SIG-M5 treated with dmso at 0.1 percent for 504 hours (cell line): ENCODE results near the gene TRIM62.

Experiments used
- DNase-seq: peaks from one replicate; lab custom pipeline; 2025; ENCODE audit not compliant: unreplicated experiment; lab: John Stamatoyannopoulos, UW

The TRIM62 gene

GRCh38 chr1:33180911-33181890 lies 642 bp downstream of the TRIM62 start:
- peak; percentile 61 for DNase-seq

DNA sequence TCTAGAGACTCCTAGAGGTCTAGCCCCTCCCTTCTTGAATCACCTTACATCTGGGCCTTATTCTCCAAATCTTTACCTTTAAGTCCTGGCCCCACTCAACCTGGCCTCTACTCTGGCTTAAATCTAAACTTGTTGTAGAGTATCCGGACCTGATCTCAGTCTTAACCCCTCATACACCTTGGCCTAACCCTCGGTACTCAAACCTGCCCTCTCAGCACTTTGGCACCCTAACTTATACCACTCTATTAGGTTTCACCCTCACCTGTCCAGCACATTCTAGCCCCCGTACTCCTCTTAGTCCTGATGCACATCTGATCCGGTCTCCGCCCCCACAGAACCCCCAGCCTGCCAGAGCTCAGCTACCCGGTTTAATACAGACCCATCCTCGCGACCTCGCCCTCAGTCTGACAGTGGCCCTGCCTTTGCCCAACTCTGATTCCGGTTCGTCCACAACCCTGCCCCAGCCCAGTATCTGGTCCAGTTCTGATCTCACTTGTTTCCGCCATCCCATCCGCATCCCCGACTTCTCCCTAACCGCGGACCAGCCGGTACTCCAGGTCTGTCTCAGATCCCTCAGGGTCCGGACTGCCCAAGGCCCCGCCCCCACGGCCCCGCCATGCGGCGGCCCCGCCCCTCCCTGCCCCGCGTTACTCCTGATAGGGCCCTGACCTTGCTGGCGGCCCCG lies 1.5 kb downstream of the TRIM62 start:
- no peak for DNase-seq

DNA sequence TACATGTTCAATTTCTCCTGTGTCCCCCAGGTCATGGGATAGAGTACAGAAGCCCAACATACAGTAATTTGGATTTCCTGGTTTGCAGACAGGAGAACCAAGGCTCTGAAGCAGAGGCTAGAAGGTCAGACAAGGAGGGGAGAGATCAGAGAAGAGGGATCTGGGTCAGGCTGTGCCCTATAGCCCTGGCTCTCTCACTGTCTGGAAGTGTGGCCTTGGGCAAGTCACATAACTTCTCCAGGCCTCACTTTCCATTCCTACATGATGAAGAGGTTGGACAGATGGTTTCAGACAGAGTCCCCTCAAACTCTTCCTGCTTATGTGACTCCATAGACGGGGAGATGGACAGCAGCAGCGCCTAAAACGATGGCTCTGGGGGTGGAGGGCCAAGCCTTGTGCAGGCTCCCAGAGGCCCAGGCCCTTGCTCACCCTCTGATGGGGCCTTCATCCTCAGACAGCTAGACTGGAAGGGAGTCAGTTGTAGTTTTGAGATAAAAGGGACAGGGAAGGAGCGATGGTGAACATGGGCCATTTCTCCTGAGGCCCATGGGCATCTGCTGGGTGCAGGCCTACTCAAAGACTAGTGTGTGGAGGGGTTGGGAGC lies 2.9 kb downstream of the TRIM62 start:
- no peak for DNase-seq

DNA sequence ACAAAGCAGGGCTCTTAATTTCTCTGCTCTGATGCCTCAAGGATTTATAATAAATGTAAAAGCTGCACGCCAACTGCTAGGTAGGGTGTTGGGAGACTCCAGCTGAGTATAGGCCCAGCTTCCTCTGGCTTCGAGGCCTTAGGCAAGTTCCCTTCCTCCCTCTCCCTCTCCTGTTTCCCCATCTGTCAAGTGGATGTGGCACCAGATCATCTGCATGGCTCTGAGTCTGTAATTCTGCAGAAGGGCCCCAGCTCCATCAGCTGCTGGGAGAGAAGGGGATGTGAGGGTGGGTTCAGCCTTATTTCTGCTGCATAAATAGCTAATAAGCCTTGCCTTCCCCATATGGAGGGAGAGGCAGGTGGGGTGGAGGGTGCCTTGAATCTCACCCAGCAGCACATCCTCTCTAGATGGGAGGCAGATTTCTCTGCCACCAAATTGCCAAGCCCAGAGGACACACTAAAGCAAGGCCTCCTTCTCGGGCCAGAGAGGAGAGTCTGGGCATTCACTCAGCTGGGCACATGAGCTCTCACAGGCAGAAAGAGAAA lies 3.8 kb downstream of the TRIM62 start:
- no peak for DNase-seq

DNA sequence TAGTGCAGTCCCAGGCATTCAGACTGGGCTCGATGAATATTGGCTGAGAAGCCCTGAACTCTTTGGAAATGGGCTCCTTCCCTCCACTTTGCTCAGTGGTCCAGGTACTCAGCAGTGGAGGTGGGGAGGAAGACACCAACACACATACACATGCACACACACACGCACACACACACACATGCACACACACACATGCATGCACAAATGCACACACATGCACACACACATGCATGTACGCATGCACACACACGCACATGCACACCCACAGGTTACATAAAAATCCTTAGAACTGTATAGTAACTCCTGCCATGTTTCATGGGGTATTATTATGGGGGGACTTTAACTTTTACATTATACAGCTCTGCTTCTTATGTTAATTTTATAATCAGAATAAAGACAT lies 5.0 kb downstream of the TRIM62 start:
- no peak for DNase-seq

DNA sequence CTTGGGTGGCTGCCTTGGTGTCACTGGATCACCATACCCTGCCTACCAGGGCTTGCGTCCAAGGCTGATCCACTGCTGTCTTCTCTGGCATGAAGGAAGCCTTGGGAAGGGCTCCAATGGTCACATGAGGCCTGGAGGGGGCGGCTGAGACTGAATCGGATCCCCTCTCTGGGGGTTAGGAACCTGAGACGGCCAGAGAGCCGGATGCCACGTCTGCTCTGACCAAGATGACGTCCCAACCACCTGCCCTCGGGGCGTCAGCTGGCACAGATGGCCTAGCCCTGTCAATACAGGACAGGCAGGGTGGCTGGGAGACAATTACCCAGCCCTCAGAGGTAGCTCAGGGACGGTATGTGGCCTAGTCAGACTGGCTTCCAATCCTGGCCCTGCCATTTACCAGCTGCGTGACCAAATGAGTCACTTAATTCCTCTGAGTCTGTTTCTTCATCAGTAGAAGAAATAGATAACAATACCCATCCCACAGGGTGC lies 5.4 kb downstream of the TRIM62 start:
- no peak for DNase-seq

GRCh38 chr1:33175865-33176264 lies 6.0 kb downstream of the TRIM62 start:
- DNase-seq = no peak

GRCh38 chr1:33173091-33173490 lies 8.8 kb downstream of the TRIM62 start:
- no peak for DNase-seq

GRCh38 chr1:33171977-33172813 lies 9.6 kb downstream of the TRIM62 start:
- no peak for DNase-seq

GRCh38 chr1:33170351-33171274 lies 11.2 kb downstream of the TRIM62 start:
- DNase-seq = no peak

DNA sequence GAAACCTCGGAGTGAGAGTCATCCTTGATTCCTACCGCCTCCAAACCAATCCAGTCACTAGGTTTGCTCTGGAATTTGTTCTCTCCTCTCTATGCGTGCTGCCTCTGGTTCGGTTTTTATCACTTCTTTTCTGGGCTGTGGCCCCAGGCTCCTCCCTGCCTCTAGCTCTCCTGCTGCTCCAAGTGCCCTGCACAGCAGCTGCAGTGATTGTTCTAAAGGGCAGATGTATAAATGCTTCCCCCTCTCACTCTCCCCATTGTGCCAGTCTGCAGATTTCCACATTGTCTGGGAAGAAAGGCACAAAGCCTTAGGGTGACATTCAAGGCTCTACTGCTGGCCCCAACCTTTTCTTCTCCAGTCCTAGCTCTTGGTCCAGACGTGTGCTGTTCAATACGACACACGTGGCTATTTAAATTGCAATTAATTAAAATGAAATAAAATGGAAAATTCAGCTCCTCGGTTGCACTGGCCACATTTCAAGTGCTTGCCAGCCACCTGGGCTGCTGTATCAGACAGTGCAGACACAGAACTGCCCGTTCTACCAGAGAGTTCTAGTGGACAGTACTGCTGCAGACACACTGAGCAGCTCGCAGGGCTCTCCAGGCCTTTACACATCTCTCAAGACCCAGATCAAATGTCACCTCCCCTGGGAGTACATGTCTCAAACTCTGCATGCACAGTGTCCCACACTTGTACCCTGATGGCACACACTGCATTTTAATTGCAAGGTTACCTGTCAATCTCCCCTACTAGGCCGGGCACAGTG lies 12.4 kb downstream of the TRIM62 start:
- DNase-seq = no peak

DNA sequence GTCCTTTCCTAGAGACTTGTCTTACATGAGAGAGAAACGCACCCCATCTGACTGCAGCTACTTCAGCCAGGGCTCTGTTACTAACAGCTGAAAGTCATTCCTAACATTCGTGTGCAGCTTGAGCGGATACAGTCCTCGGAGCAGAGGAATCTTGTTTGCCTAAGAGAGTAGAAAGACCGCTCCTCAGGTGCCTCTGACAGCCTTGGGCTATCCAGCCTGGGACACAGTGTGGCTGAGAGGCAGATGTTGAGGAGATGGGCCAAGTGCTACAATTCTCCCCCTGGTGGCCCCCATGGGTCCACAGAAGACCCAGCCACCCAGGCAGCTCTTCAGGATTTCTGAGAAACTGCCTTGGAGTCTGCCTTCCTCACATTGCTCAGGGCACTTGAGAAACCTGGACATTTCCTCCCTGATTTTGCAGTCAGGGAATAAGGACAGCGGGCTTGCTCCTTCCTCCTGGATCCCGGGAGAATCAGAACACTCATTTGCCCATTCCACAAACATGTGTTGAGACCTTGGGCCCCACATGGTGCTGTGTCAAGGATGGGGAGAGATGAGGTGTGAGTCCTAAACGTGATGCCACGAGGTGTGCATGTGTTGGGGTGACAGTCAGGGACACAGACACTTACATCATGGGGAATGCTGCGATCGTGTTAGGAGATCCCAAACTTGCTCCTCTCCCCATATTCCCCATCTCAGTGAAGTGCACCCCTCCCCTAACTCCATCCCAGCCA lies 13.1 kb downstream of the TRIM62 start:
- DNase-seq = no peak

- DNase-seq = no peak
Observed at GRCh38 chr1:33167650-33168447, 14.0 kb downstream of the TRIM62 start.

GRCh38 chr1:33165809-33166208 lies 16.0 kb downstream of the TRIM62 start:
- DNase-seq = no peak

GRCh38 chr1:33165209-33165608 lies 16.6 kb downstream of the TRIM62 start:
- no peak for DNase-seq

DNA sequence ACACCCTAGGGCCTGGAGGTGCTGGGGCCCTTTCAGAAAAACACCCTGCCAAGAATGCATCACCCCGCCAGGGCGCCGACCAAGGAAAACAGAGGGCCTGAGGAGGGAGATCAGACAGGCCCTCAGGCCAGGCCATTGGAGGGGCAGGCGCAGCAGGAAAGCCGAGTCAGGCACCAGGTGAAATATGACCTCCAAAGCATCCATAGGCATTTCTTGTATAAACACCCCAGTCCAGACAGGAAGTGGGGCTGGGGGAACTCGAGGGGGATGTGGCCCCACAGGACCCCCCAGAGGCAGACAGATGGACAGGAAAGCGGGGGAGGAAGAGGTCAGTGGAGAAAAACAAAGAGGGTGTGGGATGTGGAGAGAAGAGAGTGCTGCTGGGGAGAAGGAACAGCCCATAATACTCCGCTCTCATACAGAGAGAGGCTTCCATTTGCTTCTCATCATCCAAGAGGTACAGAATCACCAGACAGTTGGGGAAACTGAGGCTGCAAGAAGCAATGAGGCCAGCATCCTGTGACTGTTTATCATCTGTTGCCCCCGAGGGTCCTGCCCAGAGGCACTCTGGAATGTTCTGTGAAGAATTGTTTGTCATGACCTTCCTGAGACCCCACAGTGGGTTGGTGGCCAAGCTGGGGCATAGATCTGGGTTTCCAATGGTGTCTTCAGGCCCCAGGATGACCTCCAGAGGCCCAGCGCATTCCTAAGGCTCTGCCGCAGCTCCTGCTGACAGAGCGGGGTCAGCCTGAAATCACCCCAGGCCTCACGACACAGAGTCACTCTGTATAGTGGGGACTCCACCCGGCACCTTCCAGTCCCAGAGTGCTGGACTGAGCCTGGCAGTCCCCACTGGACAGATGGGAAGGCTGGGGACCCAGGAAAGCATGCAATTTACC lies 18.0 kb downstream of the TRIM62 start:
- no peak for DNase-seq
